ENCODE measurements around the gene ILF3. TPM values are rescaled to one million over a fixed set of nuclear protein-coding genes. Genes with fewer than 3 reads are reported as not detected.

ILF3 gene
- total and polyA plus RNA-seq, 2 donors: 103 to 107 TPM

- DNase-seq (ENCODE audit: extremely low spot score): no peak
- H3K4me1 ChIP-seq (ENCODE audit: insufficient read depth): no peaks in the 10 kb centered on the region
- peaks cover 4% of the 10 kb centered on the region for H3K36me3 ChIP-seq (ENCODE audit: insufficient read depth)
- H3K27ac ChIP-seq (ENCODE audit: low read depth): no peak overlapping the region
- 90% methylated on average over 27 of the region's 27 CpGs for WGBS
- H3K4me3 ChIP-seq (ENCODE audit: low read depth, low read length): no peak overlapping the region
Observed at GRCh38 chr19:10688545-10689280, 34.6 kb downstream of the ILF3 start.

GRCh38 chr19:10690341-10690781 lies 36.2 kb downstream of the ILF3 start:
- no peaks in the 10 kb centered on the region for H3K36me3 ChIP-seq (ENCODE audit: insufficient read depth)
- no peak overlapping the region for H3K27ac ChIP-seq (ENCODE audit: low read depth)
- no peak for DNase-seq (ENCODE audit: extremely low spot score)
- WGBS: 62% methylated on average over 7 of the region's 7 CpGs
- no peak overlapping the region for H3K4me3 ChIP-seq (ENCODE audit: low read depth, low read length)
- H3K4me1 ChIP-seq (ENCODE audit: insufficient read depth): no peaks in the 10 kb centered on the region

GRCh38 chr19:10691178-10691881 lies 37.2 kb downstream of the ILF3 start:
- DNase-seq (ENCODE audit: extremely low spot score): no peak
- H3K4me3 ChIP-seq (ENCODE audit: low read depth, low read length): no peak overlapping the region
- no peaks in the 10 kb centered on the region for H3K4me1 ChIP-seq (ENCODE audit: insufficient read depth)
- H3K36me3 ChIP-seq (ENCODE audit: insufficient read depth): no peaks in the 10 kb centered on the region
- H3K27ac ChIP-seq (ENCODE audit: low read depth): no peak overlapping the region
- 84% methylated on average over 23 of the region's 23 CpGs for WGBS

GRCh38 chr19:10691883-10692282 lies 37.7 kb downstream of the ILF3 start:
- DNase-seq (ENCODE audit: extremely low spot score): no peak
- no peaks in the 10 kb centered on the region for H3K4me1 ChIP-seq (ENCODE audit: insufficient read depth)
- H3K27ac ChIP-seq (ENCODE audit: low read depth): no peak overlapping the region
- H3K4me3 ChIP-seq (ENCODE audit: low read depth, low read length): no peak overlapping the region
- 89% methylated on average over 5 of the region's 5 CpGs for WGBS
- no peaks in the 10 kb centered on the region for H3K36me3 ChIP-seq (ENCODE audit: insufficient read depth)

GRCh38 chr19:10692673-10693264 lies 38.6 kb downstream of the ILF3 start:
- no peak overlapping the region for H3K27ac ChIP-seq (ENCODE audit: low read depth)
- 87% methylated on average over 5 of the region's 5 CpGs for whole genome bisulfite sequencing
- no peak for DNase-seq (ENCODE audit: extremely low spot score)
- H3K36me3 ChIP-seq (ENCODE audit: insufficient read depth): no peaks in the 10 kb centered on the region
- no peaks in the 10 kb centered on the region for H3K4me1 ChIP-seq (ENCODE audit: insufficient read depth)
- H3K4me3 ChIP-seq (ENCODE audit: low read depth, low read length): no peak overlapping the region

- DNase-seq (ENCODE audit: extremely low spot score): no peak
- no peak overlapping the region for H3K27ac ChIP-seq (ENCODE audit: low read depth)
- 44% methylated on average over 16 of the region's 16 CpGs for WGBS
Observed at GRCh38 chr19:10694706-10695307, 40.7 kb downstream of the ILF3 start.

GRCh38 chr19:10695401-10696398 lies 41.6 kb downstream of the ILF3 start:
- peak; percentile 62 for DNase-seq (ENCODE audit: extremely low spot score)
- WGBS: 10% methylated on average over 59 of the region's 59 CpGs
- Histone ChIP-seq H3K4me3 (ENCODE audit: low read depth, low read length) (no peak overlapping the region), H3K27ac (ENCODE audit: low read depth) (no peak overlapping the region), H3K4me1 (ENCODE audit: insufficient read depth) (no peaks in the 10 kb centered on the region), H3K36me3 (ENCODE audit: insufficient read depth) (no peaks in the 10 kb centered on the region)

More at GRCh38 chr19:10694706-10695307, 40.7 kb downstream of the ILF3 start:
- no peaks in the 10 kb centered on the region for H3K4me1 ChIP-seq (ENCODE audit: insufficient read depth)
- no peak overlapping the region for H3K4me3 ChIP-seq (ENCODE audit: low read depth, low read length)
- H3K36me3 ChIP-seq (ENCODE audit: insufficient read depth): no peaks in the 10 kb centered on the region

GRCh38 chr19:10699650-10700335 lies 45.6 kb downstream of the ILF3 start:
- H3K4me1 ChIP-seq (ENCODE audit: insufficient read depth): no peaks in the 10 kb centered on the region
- no peak overlapping the region for H3K27ac ChIP-seq (ENCODE audit: low read depth)
- no peak overlapping the region for H3K4me3 ChIP-seq (ENCODE audit: low read depth, low read length)
- WGBS: 44% methylated on average over 15 of the region's 15 CpGs
- no peak for DNase-seq (ENCODE audit: extremely low spot score)
- H3K36me3 ChIP-seq (ENCODE audit: insufficient read depth): no peaks in the 10 kb centered on the region

GRCh38 chr19:10701955-10702525 lies 47.9 kb downstream of the ILF3 start:
- 7% methylated on average over 24 of the region's 24 CpGs for WGBS
- no peak for DNase-seq (ENCODE audit: extremely low spot score)
- Histone ChIP-seq H3K27ac (ENCODE audit: low read depth) (peak overlapping the region; percentile 39), H3K4me3 (ENCODE audit: low read depth, low read length) (peak overlapping the region; percentile 74), H3K4me1 (ENCODE audit: insufficient read depth) (no peaks in the 10 kb centered on the region), H3K36me3 (ENCODE audit: insufficient read depth) (no peaks in the 10 kb centered on the region)

GRCh38 chr19:10706990-10707389 lies 52.8 kb downstream of the ILF3 start:
- no peaks in the 10 kb centered on the region for H3K36me3 ChIP-seq (ENCODE audit: insufficient read depth)
- H3K4me3 ChIP-seq (ENCODE audit: low read depth, low read length): no peak overlapping the region
- no peaks in the 10 kb centered on the region for H3K4me1 ChIP-seq (ENCODE audit: insufficient read depth)
- DNase-seq (ENCODE audit: extremely low spot score): no peak
- 46% methylated on average over 12 of the region's 12 CpGs for WGBS
- H3K27ac ChIP-seq (ENCODE audit: low read depth): no peak overlapping the region

- no peak for DNase-seq (ENCODE audit: extremely low spot score)
- no peaks in the 10 kb centered on the region for H3K36me3 ChIP-seq (ENCODE audit: insufficient read depth)
- H3K27ac ChIP-seq (ENCODE audit: low read depth): no peak overlapping the region
- no peaks in the 10 kb centered on the region for H3K4me1 ChIP-seq (ENCODE audit: insufficient read depth)
- H3K4me3 ChIP-seq (ENCODE audit: low read depth, low read length): no peak overlapping the region
- WGBS: 96% methylated on average over 16 of the region's 16 CpGs
Observed at GRCh38 chr19:10707440-10707839, 53.3 kb downstream of the ILF3 start.

GRCh38 chr19:10708291-10708690 lies 54.1 kb downstream of the ILF3 start:
- Histone ChIP-seq H3K36me3 (ENCODE audit: insufficient read depth) (no peaks in the 10 kb centered on the region), H3K27ac (ENCODE audit: low read depth) (no peak overlapping the region), H3K4me1 (ENCODE audit: insufficient read depth) (no peaks in the 10 kb centered on the region), H3K4me3 (ENCODE audit: low read depth, low read length) (no peak overlapping the region)
- 94% methylated on average over 7 of the region's 7 CpGs for WGBS
- no peak for DNase-seq (ENCODE audit: extremely low spot score)

Data from urinary bladder (tissue), 4 donors.